ENCODE data around the gene MICB. TPM values are rescaled to one million over a fixed set of nuclear protein-coding genes. Genes with fewer than 3 reads are reported as not detected.

Gene MICB
- total and polyA plus RNA-seq, 7 experiments from 2014 or later = 3.4 to 49.5 (median 12.6) TPM

GRCh38 chr6:31466466-31466865, 31.5 kb upstream of the MICB start:
- Mint-ChIP-seq H3K4me1 (peaks cover 68 to 94% (median 87%) of the 10 kb centered on the region in 7 donors), H3K27me3 (no peaks in the 10 kb centered on the region), H3K36me3 (peaks cover 10 to 44% (median 30%) of the 10 kb centered on the region in 5 donors), H3K4me3 (peak overlapping the region; percentile 96 to 100 (median 100)), H3K9me3 (peaks cover 0 to 2% (median 0%) of the 10 kb centered on the region in 11 donors), H3K27ac (peak overlapping the region; percentile 31 to 99 (median 74))
- ChIA-PET CTCF (no interaction called here), POLR2A (interaction anchor here (0.7 to 1.1 kb wide), 3 partner anchors 28 to 132 kb away, joined by 3 read pairs; no protein-coding TSS in a partner anchor)
- Histone ChIP-seq H3K4me3 (ENCODE audit: low read length) (peak overlapping the region; percentile 25), H3K4me1 (ENCODE audit: control insufficient read depth in 2 of 2, insufficient read depth in 2 of 2, low read length in 2 of 2) (peaks cover 60 to 68% of the 10 kb centered on the region in 2 donors), H3K27ac (ENCODE audit: low read depth, low read length) (peak overlapping the region; percentile 99), H3K9me3 (ENCODE audit: control insufficient read depth in 2 of 3, low read length in 3 of 3) (no peaks in the 10 kb centered on the region), H3K36me3 (ENCODE audit: control insufficient read depth in 2 of 3, insufficient read depth in 3 of 3, low read length in 3 of 3) (peaks cover 0 to 15% (median 0%) of the 10 kb centered on the region in 3 experiments), H3K27me3 (ENCODE audit: control insufficient read depth in 2 of 2, insufficient read depth in 2 of 2, low read length in 2 of 2) (no peaks in the 10 kb centered on the region)
- ATAC-seq (no peak), DNase-seq (no peak)
- intact Hi-C loops (cut with micrococcal nuclease) = loop anchor here in 1 of 2 donors (10.0 kb wide), 1 partner anchor 192 kb away; the partner anchor contains the start of gene HLA-C

GRCh38 chr6:31467151-31467550, 30.8 kb upstream of the MICB start:
- H3K36me3 ChIP-seq (ENCODE audit: control insufficient read depth in 2 of 3, insufficient read depth in 3 of 3, low read length in 3 of 3) = peaks cover 0 to 15% (median 0%) of the 10 kb centered on the region in 3 experiments
- Mint-ChIP-seq H3K27me3 (no peaks in the 10 kb centered on the region), H3K4me1 (peaks cover 74 to 94% (median 88%) of the 10 kb centered on the region in 7 donors), H3K27ac (peak overlapping the region; percentile 21 to 99 (median 74)), H3K4me3 (peak overlapping the region; percentile 18 to 100 (median 100)), H3K9me3 (peaks cover 0 to 2% (median 0%) of the 10 kb centered on the region in 11 donors), H3K36me3 (peaks cover 10 to 46% (median 30%) of the 10 kb centered on the region in 5 donors)
- no peaks in the 10 kb centered on the region for H3K27me3 ChIP-seq (ENCODE audit: control insufficient read depth in 2 of 2, insufficient read depth in 2 of 2, low read length in 2 of 2)
- H3K4me1 ChIP-seq (ENCODE audit: control insufficient read depth in 2 of 2, insufficient read depth in 2 of 2, low read length in 2 of 2) = peaks cover 61 to 69% of the 10 kb centered on the region in 2 donors
- H3K27ac ChIP-seq (ENCODE audit: low read depth, low read length) = peak overlapping the region; percentile 31
- ChIA-PET POLR2A (interaction anchor here (0.7 kb wide), 1 partner anchor 131 kb away, joined by 3 read pairs; no protein-coding TSS in a partner anchor), CTCF (no interaction called here)
- ATAC-seq (no peak), DNase-seq (no peak)
- no peak overlapping the region for H3K4me3 ChIP-seq (ENCODE audit: low read length)
- H3K9me3 ChIP-seq (ENCODE audit: control insufficient read depth in 2 of 3, low read length in 3 of 3) = no peaks in the 10 kb centered on the region
- intact Hi-C loops (cut with micrococcal nuclease) = loop anchor here in 1 of 2 donors (10.0 kb wide), 1 partner anchor 192 kb away; the partner anchor contains the start of gene HLA-C

- ATAC-seq (no peak), DNase-seq (no peak)
- peaks cover 0 to 2% (median 0%) of the 10 kb centered on the region in 11 donors for H3K9me3 Mint-ChIP-seq
- Histone ChIP-seq H3K27ac (ENCODE audit: low read depth, low read length) (peak overlapping the region; percentile 32), H3K4me3 (ENCODE audit: low read length) (no peak overlapping the region), H3K9me3 (ENCODE audit: control insufficient read depth in 2 of 3, low read length in 3 of 3) (no peaks in the 10 kb centered on the region), H3K4me1 (ENCODE audit: control insufficient read depth in 2 of 2, insufficient read depth in 2 of 2, low read length in 2 of 2) (peaks cover 60 to 70% of the 10 kb centered on the region in 2 donors), H3K27me3 (ENCODE audit: control insufficient read depth in 2 of 2, insufficient read depth in 2 of 2, low read length in 2 of 2) (no peaks in the 10 kb centered on the region), H3K36me3 (ENCODE audit: control insufficient read depth in 2 of 3, insufficient read depth in 3 of 3, low read length in 3 of 3) (peaks cover 0 to 13% (median 0%) of the 10 kb centered on the region in 3 experiments)
- ChIA-PET POLR2A (interaction anchor here (1.0 to 1.6 kb wide), 3 partner anchors 17 to 73 kb away, joined by 3 to 5 read pairs (median 3); partner anchors contain the start of gene DDX39B), CTCF (no interaction called here)
- H3K4me1 Mint-ChIP-seq = peaks cover 79 to 96% (median 93%) of the 10 kb centered on the region in 7 donors
- H3K4me3 Mint-ChIP-seq = peak overlapping the region in 8 of 10 donors; percentile 25 to 100 (median 73)
- peak overlapping the region in 6 of 9 donors; percentile 5 to 97 (median 69) for H3K27ac Mint-ChIP-seq
- H3K27me3 Mint-ChIP-seq = no peaks in the 10 kb centered on the region
- peaks cover 10 to 42% (median 30%) of the 10 kb centered on the region in 5 donors for H3K36me3 Mint-ChIP-seq
- intact Hi-C loops (cut with micrococcal nuclease) = loop anchor here in 1 of 2 donors (10.0 kb wide), 1 partner anchor 194 kb away; the partner anchor contains the start of gene HLA-C
Measured at GRCh38 chr6:31468311-31468710, 29.6 kb upstream of the MICB start.

GRCh38 chr6:31470801-31471200, 27.1 kb upstream of the MICB start:
- Mint-ChIP-seq H3K27ac (peak overlapping the region in 7 of 9 donors; percentile 9 to 88 (median 76)), H3K9me3 (no peaks in the 10 kb centered on the region), H3K36me3 (peaks cover 0 to 37% (median 13%) of the 10 kb centered on the region in 5 donors), H3K27me3 (no peaks in the 10 kb centered on the region), H3K4me1 (peaks cover 73 to 100% (median 98%) of the 10 kb centered on the region in 7 donors), H3K4me3 (peak overlapping the region in 6 of 10 donors; percentile 30 to 100 (median 61))
- Histone ChIP-seq H3K36me3 (ENCODE audit: control insufficient read depth in 2 of 3, insufficient read depth in 3 of 3, low read length in 3 of 3) (peaks cover 0 to 14% (median 0%) of the 10 kb centered on the region in 3 experiments), H3K27ac (ENCODE audit: low read depth, low read length) (peak overlapping the region; percentile 2), H3K9me3 (ENCODE audit: control insufficient read depth in 2 of 3, low read length in 3 of 3) (no peaks in the 10 kb centered on the region), H3K4me3 (ENCODE audit: low read length) (no peak overlapping the region), H3K27me3 (ENCODE audit: control insufficient read depth in 2 of 2, insufficient read depth in 2 of 2, low read length in 2 of 2) (no peaks in the 10 kb centered on the region), H3K4me1 (ENCODE audit: control insufficient read depth in 2 of 2, insufficient read depth in 2 of 2, low read length in 2 of 2) (peaks cover 56 to 59% of the 10 kb centered on the region in 2 donors)
- CTCF ChIA-PET = no interaction called here
- intact Hi-C loops (cut with micrococcal nuclease) = no loop called here
- DNase-seq = no peak
- POLR2A ChIA-PET = interaction anchor here (0.9 kb wide), 1 partner anchor 76 kb away, joined by 4 read pairs; no protein-coding TSS in a partner anchor
- no peak for ATAC-seq

- peaks cover 0 to 37% (median 13%) of the 10 kb centered on the region in 5 donors for H3K36me3 Mint-ChIP-seq
- peak overlapping the region in 5 of 10 donors; percentile 30 to 100 (median 59) for H3K4me3 Mint-ChIP-seq
- Histone ChIP-seq H3K36me3 (ENCODE audit: control insufficient read depth in 2 of 3, insufficient read depth in 3 of 3, low read length in 3 of 3) (peaks cover 0 to 8% (median 0%) of the 10 kb centered on the region in 3 experiments), H3K4me3 (ENCODE audit: low read length) (no peak overlapping the region), H3K4me1 (ENCODE audit: control insufficient read depth in 2 of 2, insufficient read depth in 2 of 2, low read length in 2 of 2) (peaks cover 48 to 50% of the 10 kb centered on the region in 2 donors), H3K27ac (ENCODE audit: low read depth, low read length) (no peak overlapping the region), H3K9me3 (ENCODE audit: control insufficient read depth in 2 of 3, low read length in 3 of 3) (no peaks in the 10 kb centered on the region), H3K27me3 (ENCODE audit: control insufficient read depth in 2 of 2, insufficient read depth in 2 of 2, low read length in 2 of 2) (no peaks in the 10 kb centered on the region)
- DNase-seq = no peak
- intact Hi-C loops (cut with micrococcal nuclease) = no loop called here
- ChIA-PET POLR2A (interaction anchor here (1.2 to 1.7 kb wide), 3 partner anchors 9 to 67 kb away, joined by 3 to 4 read pairs (median 3); no protein-coding TSS in a partner anchor), CTCF (no interaction called here)
- peak overlapping the region; percentile 7 to 81 (median 55) for H3K27ac Mint-ChIP-seq
- H3K9me3 Mint-ChIP-seq = no peaks in the 10 kb centered on the region
- H3K27me3 Mint-ChIP-seq = no peaks in the 10 kb centered on the region
- ATAC-seq = no peak
- peaks cover 64 to 94% (median 92%) of the 10 kb centered on the region in 7 donors for H3K4me1 Mint-ChIP-seq
Measured at GRCh38 chr6:31471711-31472110, 26.2 kb upstream of the MICB start.

GRCh38 chr6:31472259-31472658, 25.7 kb upstream of the MICB start:
- peaks cover 59 to 93% (median 87%) of the 10 kb centered on the region in 7 donors for H3K4me1 Mint-ChIP-seq
- no peaks in the 10 kb centered on the region for H3K27me3 ChIP-seq (ENCODE audit: control insufficient read depth in 2 of 2, insufficient read depth in 2 of 2, low read length in 2 of 2)
- no peaks in the 10 kb centered on the region for H3K9me3 Mint-ChIP-seq
- ATAC-seq = no peak
- no peak overlapping the region for H3K4me3 ChIP-seq (ENCODE audit: low read length)
- H3K27ac Mint-ChIP-seq = peak overlapping the region in 5 of 9 donors; percentile 9 to 81 (median 65)
- peaks cover 0 to 8% (median 0%) of the 10 kb centered on the region in 3 experiments for H3K36me3 ChIP-seq (ENCODE audit: control insufficient read depth in 2 of 3, insufficient read depth in 3 of 3, low read length in 3 of 3)
- no peaks in the 10 kb centered on the region for H3K9me3 ChIP-seq (ENCODE audit: control insufficient read depth in 2 of 3, low read length in 3 of 3)
- CTCF ChIA-PET = no interaction called here
- no peak overlapping the region for H3K27ac ChIP-seq (ENCODE audit: low read depth, low read length)
- H3K27me3 Mint-ChIP-seq = no peaks in the 10 kb centered on the region
- peaks cover 0 to 32% (median 9%) of the 10 kb centered on the region in 5 donors for H3K36me3 Mint-ChIP-seq
- intact Hi-C loops (cut with micrococcal nuclease) = no loop called here
- H3K4me1 ChIP-seq (ENCODE audit: control insufficient read depth in 2 of 2, insufficient read depth in 2 of 2, low read length in 2 of 2) = peaks cover 45 to 46% of the 10 kb centered on the region in 2 donors
- POLR2A ChIA-PET = interaction anchor here (1.2 to 1.7 kb wide), 3 partner anchors 9 to 67 kb away, joined by 3 to 4 read pairs (median 3); no protein-coding TSS in a partner anchor
- DNase-seq = no peak
- H3K4me3 Mint-ChIP-seq = peak overlapping the region in 2 of 10 donors; percentile 25 to 39
